Stimulated activated CD8-positive, alpha-beta memory T cell treated with anti-CD3 and anti-CD28 coated beads, Interleukin-12 subunit alpha, Interleukin-12 subunit beta, amount 100 ng/mL, for 24 hours (primary cell): Measurements from ENCODE around the gene SMIM9.
"Not testable (repeated sequence)": the region's sequence is repeated elsewhere in the genome, so short reads cannot be mapped to it uniquely, and the experiment has no call there.

ENCODE experiments used
- DNase-seq: peaks from one replicate; pipeline ENCODE4 v3.0.0-alpha.2; 2020; ENCODE audit errors: extremely low read depth

The SMIM9 gene

DNA sequence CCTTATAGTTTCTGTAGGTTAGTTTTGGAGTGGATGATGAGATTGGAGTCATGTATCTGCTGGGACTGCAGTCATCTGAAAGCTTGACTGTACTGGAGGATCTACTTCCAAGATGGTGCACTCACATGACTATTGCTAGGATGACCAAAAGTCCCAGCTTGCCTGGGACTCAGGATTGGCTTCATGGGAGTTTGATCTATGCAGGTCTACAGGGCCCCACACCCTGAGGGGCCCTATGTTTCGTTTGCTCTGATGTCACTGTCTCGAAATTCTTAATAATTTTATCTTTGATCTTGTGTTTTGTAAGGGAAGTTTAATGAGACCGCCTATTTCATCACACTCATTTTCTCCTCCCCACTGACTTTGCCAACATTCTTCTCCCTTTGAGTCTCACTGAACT lies at the start of gene SMIM9:
Gene SMIM9 (minus strand): TSS at position 101 of the 400 bp plus-strand sequence. CDS start 3,806 bp downstream, outside the sequence.
- DNase-seq: no peak

DNA sequence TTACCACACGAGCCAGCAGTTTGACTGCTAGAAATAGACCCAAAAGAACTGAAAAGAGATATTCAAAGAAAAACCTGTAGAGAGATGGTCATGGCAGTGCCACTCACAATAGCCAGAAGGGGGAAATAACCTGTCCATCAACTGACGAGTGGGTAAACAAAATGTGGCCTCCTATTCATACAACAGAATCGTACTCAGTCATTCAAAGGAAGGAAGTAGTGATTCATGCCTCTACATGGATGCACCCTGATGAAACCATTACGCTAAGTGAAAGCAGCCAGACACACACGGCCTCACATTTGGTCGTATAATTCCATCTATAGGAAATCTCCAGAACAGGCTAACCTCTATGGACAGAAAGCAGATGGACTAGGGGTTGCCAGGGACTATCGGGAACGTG lies 49.6 kb upstream of the SMIM9 start:
- DNase-seq: not testable (repeated sequence)

DNA sequence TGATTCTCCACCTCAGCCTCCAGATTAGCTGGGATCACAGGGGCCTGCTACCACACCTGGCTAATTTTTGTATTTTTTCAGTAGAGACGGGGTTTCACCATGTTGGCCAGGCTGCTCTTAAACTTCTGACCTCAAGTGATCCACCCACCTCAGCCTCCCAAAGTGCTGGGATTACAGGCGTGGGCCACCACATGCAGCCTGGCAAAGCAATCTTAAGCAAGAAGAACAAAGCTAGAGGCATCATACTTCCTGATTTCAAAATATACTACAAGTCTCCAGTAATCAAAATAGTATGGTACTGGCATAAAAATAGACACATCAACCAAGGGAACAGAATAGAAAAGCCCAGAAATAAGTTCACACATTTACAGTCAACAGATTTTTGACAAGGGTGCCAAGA lies 38.9 kb upstream of the SMIM9 start:
- no peak for DNase-seq

- not testable (repeated sequence) for DNase-seq
Measured at GRCh38 chrX:154868522-154868921, 34.1 kb upstream of the SMIM9 start.

GRCh38 chrX:154855256-154855655 lies 20.8 kb upstream of the SMIM9 start:
- DNase-seq: no peak

DNA sequence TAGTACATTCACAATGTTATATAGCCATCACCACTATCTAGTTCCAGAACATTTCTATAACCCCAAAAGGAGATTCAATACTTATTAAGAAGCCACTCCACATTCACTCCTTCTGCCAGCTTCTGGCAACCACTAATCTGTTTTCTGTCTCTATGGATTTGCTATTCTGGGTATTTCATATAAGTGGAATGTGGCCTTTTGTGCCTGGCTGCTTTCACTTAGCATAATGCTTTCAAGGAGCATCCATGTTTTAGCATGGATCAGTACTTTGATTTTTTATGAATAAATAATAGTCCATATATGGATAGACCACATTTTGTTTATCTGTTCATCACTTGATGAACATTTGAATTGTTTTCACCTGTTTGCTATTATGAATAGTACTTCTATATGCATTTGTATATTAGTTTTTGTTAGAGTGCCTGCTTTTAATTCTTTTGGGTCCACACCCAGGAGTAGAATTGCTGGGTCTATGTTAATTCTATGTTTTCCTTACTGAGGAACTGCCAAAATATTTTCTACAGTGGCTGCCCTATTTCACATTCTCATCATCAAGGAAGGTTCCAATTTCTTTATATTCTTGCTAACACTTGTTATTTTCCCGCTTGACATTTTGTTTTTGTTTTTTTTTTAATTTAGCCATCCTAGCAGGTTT lies 16.6 kb upstream of the SMIM9 start:
- no peak for DNase-seq

- DNase-seq: no peak
Measured at GRCh38 chrX:154840856-154841255, 6.4 kb upstream of the SMIM9 start.

- no peak for DNase-seq
Measured at GRCh38 chrX:154836163-154836562, 1.7 kb upstream of the SMIM9 start.

DNA sequence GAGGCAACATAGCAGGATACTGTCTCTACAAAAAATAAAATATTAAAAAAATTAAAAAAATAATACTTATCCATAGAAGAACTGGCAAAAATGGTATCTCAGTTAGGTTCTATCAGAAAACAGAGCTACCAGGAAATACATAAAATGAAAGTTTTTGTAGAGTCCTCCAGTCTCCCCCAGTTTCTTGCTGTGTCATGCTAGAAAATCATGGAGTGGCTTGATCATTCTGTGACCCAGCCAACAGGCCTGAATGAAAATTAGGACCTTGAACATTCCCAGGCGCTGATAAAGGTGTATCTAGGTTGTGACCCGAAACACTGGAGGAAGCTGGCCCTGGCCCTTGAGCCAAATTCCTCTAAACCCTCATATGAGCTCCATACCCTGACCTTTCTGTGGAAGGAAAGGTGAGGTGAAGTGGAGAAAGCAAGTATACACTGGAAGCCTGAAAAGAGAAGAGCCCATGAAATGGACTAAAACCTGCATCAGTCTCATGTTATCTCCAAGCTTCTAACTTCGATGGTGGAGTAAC lies 652 bp downstream of the SMIM9 start:
- DNase-seq: no peak

DNA sequence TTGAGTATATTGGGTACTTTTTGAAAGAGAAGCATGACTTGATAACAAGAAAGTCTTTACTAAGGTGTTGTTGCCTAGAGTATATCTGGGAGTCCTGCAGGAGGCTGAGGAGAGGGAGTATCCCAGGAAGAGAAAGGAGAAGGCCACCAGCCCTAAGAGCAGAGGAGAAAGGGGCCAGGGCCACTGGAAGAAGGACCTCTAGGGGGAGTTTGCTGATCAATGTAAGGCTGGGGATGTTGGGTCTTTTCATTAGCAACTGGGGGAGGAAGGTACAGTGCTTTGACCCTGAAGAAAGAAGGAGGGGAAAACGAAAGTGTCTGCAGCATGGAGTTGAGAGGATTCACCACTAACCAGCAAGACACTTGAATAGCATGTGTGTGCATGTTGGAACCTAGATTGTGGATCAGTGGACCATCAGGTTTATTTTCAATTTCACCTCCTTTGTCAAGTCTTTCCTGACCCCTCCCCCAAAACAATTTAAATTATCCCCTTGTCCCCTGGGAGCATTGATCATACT lies 4.5 kb downstream of the SMIM9 start:
- no peak for DNase-seq

GRCh38 chrX:154829134-154829533 lies 5.3 kb downstream of the SMIM9 start:
- no peak for DNase-seq

GRCh38 chrX:154828016-154828408 lies 6.5 kb downstream of the SMIM9 start:
- no peak for DNase-seq

- no peak for DNase-seq
Measured at GRCh38 chrX:154827194-154828015, 7.1 kb downstream of the SMIM9 start.

GRCh38 chrX:154825586-154825985 lies 8.9 kb downstream of the SMIM9 start:
- DNase-seq: not testable (repeated sequence)

DNA sequence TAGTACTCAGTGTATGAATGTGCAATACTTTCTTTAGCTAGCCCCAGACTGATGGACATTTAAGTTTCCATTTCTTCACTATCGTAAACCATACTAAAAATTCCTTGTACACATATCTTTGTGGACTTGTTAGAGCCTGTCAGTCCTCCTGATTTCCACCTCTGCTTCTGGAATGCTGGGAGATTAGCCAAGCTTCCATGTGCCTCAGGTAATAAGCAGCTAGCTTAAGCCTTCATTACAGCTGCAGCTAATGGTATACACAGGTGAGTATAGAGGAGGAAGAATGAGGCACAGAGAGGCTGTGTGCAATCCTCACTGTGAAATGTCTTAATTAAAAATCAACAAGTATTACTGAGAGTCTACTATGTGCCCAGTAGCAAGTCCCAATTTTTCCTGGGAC lies 9.8 kb downstream of the SMIM9 start:
- DNase-seq: no peak

GRCh38 chrX:154822029-154822428 lies 12.4 kb downstream of the SMIM9 start:
- no peak for DNase-seq

GRCh38 chrX:154821523-154821922 lies 12.9 kb downstream of the SMIM9 start:
- DNase-seq: no peak

DNA sequence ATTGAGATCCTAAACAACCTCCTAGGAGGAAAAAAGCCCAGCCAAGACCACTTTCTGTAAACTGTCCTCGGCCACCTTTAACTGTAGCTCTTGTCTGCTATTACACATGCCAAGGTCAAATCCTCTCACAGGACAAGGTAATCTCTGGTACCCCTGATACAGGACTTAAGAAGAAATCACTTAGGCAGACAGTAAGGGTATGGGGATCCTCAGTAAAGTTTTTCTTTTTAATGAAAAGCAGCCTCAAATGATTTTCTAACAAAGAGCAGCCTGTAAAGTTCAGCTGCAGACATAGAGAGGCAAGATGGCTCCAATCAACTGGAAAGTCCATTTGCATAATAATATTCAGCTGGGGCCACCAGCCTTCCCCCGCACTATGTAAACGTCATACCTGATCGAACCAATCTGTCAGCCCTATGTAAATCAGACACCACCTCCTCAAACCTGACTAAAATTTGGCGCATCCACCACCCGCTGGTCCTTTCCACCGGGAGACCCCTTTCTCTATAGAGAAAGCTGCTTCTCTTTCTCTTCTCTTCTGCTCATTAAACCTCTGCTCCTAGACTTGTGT lies 14.6 kb downstream of the SMIM9 start:
- DNase-seq: no peak

GRCh38 chrX:154818916-154819770 lies 15.3 kb downstream of the SMIM9 start:
- no peak for DNase-seq

DNA sequence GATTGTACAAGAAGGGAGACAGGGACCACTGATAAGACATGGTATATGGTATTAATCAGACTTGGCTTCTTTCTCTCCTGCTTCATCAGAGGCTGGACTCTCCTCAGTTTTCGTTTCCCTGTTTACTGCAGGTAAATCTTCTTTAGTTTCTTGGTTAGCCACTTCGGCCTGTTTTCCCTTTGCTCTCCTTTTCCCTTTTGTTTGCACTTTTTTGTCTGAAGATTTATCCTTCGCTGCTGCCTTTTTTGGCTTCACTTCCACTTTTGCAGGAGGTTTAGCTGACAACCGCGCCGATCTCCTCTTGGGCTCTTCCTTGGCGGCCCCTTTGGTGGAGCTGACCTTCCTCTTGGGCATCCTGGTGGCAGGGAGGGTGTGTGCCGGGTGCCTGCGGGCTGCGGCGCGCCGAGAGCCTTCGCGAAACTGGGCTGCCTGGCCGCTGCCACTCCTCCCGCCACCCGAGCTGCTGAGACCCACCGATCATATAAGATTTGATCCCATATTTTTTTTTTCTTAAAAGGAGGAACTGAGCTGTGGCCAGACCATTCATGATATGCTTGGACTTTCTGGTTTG lies 17.3 kb downstream of the SMIM9 start:
- not testable (repeated sequence) for DNase-seq

GRCh38 chrX:154816326-154816898 lies 18.1 kb downstream of the SMIM9 start:
- not testable (repeated sequence) for DNase-seq
